T-helper 1 cell (primary cell): ENCODE data around the gene MBNL2.

Source experiments
- DNase-seq, 5 donors: peaks; one replicate each; pipeline ENCODE4 v3.0.0-alpha.2; 2012 to 2020

Gene MBNL2

DNA sequence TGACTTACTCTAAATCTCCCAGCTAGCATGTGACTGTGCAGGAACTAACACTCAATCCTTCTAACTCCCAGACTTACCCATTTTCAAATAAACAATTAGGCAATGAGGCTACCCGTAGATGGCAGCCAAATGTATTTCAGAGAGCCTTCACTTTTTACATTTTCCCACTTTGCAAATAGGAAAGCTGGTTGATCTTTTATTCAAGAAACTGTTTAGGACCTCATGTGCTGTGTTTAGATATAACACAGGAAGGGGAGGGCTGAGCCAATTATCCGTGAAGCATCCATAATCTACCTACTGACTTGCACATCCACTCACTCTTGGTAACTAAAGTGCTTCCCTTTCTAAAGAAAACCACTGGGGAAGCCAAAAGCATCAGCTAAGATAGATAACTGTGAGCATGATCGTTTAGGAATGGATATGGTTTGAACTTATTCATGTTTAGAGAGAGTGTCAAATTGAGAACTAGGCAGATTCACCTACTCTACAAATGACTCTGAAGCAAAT lies 33.4 kb downstream of the MBNL2 start:
- DNase-seq, result no peak

DNA sequence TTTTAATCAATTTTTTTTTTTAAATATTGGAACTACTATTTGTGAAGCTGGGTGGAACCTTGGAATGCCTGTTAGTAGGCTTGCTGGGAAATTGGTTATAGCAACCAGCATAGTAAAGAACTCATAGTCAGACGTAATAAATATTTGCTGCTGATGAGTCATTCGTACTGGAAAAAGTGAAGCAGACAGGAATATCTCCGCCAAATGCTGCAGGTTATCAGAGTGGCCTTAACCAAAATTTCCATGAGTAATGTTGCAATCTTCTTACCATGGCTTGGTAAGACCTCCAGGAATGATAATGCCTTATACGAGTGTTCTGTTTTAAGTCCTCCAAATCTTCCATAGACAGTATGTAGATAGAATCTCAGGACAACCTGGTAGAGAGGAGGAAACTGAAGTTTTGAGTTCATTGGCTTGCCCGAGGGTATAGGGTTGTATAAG lies 34.2 kb downstream of the MBNL2 start:
- DNase-seq, result peak in 1 of 5 donors; percentile 15

DNA sequence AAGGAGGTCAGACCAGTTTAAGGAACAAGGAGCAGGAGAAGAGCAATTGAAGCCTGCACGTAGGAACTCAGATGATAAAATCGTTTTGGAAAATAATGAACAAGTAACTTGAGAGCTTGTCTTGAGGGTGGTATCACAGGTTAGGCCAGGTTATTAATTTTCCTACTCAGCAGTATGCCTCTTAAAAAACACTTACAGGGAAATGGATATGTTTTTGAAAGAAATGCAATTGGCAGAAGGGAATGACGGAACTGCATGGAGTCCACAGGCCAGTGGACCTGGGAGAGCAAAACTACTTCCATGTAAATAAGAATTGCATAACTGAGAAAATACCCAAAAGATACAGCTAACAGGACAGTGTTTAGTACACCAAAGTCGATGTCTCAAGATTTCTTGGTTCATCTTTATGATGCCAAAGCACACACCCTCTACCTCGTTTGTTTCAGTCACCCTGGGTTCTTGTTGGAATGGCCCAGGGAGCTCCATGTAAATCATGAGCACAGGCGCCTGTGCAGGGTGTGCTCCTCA lies 35.2 kb downstream of the MBNL2 start:
- DNase-seq, result no peak

DNA sequence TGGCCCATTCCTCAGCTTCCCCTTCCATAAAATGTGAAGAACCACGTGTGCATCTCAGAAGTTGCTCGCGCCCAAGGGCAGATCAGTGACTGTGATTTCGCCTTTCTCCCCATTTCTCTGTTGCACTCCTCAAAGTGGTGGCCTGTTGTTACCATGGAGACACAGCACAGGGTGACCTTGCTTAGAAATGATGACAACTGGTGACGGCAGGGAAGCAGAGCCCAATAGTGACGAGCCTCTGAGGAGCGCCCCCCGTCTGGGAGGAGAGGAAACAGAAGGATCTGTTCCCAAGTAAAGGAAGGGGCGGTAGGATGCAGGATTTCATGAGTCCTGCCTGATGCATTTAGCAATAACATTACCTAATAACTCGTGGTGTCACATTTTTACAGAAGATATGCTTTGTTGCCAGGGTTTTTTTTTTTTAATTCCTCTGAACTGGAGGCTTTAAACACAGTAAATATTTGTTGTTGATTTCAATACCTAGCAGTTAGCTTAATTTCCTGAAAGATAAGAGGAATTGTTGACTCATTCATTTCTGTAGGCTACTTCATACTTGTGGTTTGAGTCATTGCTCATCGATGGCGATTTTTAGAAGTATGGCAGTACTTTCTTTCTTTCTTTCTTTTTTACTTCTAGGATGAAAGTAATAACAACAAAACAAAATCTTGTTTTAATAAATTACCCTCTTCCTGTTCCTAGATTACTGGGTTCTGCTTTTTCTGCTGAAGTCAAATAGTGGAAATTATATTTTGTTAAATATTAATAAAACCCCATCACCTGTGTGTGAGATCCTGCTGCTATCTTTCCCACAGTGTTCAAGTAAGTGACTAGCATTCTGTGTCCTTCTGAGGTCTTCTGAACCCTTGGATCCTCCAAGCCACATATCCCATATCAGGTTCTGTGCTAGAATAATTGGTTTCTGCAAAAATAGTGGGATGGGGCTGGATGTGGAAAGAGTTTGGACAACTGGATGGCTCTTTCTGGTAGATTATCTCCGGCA lies 36.0 kb downstream of the MBNL2 start:
- peak in 1 of 5 donors; percentile 66 for DNase-seq

DNA sequence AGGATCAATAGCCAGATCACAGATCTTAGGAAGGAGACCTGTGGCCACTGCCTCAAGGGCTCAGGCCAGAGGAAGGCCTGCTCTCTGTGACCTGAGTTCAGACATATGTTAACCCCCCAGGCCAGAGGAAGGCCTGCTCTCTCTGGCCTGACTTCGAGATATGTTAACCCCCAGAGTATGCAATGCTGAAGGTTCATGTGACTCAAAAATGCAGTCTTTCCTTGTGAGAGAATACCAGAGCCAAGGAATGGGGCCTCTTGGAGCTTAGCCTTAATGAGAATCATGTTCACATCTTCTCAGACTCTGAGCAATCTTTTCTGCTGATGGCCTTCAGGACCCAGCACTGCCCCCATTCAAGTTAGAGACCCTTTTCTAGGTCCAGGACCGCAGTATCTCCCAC lies 36.7 kb downstream of the MBNL2 start:
- DNase-seq, result no peak

DNA sequence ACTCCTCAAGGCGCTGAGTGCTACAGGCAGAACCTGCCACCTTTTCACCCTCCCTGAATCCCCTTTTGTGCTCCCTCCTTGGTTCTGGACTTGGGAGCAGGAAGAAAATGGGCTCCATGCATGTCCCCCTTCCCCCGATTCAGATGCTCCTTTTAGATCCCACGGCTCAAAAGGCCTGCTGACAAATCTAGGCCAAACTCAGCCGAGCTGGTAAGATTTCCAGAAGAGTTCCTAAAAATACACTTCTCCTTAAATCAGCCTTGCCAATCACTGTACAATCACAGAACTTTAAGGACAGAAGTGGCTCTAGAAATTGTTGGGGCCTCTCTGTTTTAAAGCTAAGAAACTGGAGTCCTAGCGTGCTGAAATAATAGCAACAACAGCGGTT lies 37.3 kb downstream of the MBNL2 start:
- DNase-seq, result no peak

DNA sequence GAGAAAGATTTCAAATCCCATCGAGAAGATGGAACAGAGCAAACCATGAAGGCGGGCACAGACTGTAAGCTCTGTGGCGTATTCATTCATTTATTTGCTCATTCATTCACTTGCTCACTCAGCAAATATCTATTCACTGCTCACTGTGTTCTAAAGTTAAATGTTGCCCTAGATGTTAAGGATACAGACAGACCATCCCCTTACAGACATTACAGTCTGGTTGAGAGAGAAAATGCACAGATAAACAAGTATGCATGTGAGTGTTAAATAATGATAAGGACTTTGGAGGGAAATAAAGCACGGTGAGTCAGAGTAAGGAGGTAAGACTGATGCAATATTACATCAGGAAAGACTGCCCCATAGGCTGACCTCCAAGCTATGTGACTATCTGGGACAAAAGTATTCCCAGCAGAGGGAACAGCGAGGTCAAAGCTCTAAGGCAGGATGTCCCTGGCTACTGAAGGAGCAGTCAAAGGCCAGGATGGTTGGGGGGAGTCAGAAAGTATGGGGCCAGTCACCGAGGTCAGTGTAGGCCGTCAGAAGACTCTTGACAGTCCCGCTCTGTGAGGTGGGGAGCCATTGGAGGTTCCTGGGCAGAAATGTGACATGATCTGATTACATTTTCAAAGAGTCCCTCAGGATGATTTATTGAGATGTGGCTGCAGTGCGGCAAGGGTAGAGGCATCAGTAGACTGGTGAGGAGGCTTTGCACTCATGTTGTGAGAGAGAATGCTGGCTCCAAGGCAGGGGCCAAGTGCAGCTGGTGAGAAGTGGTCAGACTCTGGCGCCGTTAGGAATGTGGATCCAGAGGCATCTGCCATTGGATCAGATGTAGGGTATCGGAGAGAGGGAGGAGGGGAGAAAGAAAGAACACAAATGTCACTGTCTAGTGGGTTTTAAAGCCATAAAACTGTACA lies 37.9 kb downstream of the MBNL2 start:
- no peak for DNase-seq

DNA sequence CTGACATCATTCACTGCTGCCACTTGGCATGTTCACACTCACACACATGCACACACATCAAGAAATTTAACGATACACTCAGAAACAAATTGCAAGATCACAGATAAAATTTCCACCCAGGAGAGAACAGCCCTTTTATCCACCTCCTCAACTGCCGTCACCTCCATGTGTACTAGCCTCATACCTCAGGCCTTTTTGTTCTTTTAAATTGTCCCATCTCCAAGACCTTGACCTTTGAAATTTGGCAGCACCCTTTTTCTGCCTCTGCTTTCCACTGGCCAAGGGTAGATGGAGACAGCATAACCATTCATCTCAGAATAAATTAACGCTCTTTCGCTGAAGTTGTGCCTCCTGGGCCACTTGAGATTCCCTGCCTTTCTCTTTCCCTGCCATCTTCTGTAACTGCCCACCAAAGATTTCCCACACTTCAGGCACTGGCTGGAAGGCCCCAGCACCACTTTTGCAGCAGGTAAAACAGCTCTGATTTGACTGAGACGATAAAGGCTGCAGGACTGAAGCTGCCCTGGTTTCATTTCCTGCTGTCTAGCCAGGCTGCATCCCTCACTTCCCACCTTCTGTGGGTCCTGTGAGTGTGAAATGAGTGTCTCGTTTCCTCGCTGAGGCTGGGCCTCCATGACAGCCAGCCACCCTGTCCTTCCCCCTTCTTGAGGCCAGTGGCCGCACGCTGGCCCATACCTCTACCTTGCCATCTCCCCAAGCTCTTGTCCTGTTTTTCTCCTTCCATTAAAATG lies 39.3 kb downstream of the MBNL2 start:
- DNase-seq, result peak in 3 of 5 donors; percentile 8 to 58 (median 15)

DNA sequence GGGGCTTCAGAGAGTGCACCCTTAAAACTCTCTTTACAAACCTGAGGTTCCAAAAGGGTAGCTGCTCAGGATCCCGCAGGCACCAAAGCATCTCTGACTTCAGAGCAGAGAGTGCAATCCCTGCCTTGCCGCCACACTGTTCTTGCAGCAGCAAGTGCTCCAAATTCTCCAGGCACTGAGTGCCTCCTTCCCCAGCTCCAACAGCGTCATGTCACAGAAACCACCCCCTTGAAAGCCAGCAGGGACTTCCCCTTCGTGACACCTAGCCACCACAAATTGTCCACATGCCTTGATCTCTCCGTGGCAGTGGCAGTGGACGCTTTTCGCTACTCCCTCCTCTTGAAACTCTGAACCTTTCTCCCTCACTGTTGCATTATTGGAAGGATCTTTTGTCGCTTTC lies 39.9 kb downstream of the MBNL2 start:
- no peak for DNase-seq

DNA sequence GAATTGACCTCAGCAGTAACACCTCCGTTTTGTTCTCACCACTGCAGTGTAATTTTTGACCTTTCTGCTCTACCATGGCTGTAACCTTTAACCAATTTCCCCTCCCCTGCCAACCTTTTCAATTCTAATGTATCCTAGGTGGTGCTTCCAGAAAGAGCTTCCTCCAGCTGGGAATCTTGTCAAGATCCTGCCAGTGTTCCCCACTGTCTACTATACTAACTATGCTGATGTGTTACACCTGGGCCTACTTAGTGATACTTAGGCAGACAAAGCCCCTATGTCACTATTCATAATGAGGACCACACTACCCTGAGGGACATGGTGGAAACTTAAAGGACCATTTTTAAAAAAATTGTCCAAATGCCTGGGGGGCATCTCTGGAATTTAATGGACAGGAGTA lies 41.0 kb downstream of the MBNL2 start:
- DNase-seq, result no peak

DNA sequence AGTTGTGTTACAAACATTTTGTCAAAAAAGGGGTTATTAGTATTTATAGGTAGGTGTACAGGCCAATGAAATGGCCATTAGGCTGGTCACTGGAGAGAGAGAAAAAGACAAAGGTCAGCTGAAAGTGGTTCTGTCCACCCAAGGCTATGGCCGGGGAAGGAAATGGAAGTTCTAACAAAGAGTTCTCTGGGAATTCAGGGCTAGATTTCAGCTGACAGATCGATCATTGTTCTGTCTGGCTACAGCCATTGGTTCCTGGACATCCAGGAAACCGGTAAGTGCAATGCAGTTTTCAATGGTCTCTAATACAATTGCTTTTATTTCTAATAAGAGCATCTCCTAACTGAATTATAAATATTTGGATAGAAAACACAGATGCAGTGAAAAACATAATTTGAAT lies 42.5 kb downstream of the MBNL2 start:
- DNase-seq, result no peak

DNA sequence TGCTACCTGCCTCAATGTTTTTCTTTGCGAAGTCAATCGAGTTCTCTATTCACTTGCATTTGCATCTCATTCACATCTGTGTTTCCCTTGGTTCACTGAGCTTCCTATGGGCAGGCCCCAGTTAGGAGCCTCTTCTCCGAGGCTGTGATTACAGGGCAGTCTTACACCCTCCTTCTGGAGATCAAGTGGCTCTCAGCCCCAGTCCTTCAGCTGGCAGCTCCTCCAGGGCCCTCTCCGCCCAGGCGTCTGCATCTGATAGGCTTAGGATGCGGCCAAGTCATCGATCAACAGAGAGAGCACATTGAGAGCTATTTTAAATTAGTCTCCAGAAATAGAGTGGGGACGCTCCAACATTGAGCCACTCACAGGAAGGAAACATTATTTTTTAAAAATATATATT lies 44.2 kb downstream of the MBNL2 start:
- no peak for DNase-seq

DNA sequence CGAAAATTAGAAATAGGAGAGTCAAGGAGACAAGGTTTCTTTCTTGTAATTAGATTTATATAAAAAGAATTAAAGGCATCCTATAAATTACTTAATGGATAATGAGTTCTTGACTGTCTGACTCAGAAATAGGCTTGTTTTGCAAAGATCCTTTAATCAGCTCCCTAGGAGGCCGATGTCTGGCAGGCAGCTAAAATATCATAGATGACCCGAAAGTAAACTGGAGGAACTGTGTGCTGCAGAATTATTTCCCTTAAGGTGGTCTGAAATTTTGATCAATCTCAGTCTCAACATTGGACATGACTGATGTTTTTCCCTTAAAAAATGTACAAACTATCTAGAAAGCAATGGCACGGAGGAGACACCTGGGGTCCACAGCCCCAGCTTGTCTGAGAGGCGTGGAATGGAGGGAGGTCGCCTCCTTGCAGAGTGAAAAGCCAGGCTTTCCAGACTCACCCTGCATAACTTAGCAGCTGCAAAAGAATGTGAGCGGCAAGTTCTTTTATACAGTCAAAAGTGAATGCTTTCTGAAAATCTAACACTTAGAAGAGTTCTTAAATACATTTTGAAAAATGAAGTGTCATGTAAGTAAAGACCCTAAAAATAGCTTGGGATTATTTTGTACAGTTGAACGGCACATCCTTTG lies 44.8 kb downstream of the MBNL2 start:
- DNase-seq, result no peak

DNA sequence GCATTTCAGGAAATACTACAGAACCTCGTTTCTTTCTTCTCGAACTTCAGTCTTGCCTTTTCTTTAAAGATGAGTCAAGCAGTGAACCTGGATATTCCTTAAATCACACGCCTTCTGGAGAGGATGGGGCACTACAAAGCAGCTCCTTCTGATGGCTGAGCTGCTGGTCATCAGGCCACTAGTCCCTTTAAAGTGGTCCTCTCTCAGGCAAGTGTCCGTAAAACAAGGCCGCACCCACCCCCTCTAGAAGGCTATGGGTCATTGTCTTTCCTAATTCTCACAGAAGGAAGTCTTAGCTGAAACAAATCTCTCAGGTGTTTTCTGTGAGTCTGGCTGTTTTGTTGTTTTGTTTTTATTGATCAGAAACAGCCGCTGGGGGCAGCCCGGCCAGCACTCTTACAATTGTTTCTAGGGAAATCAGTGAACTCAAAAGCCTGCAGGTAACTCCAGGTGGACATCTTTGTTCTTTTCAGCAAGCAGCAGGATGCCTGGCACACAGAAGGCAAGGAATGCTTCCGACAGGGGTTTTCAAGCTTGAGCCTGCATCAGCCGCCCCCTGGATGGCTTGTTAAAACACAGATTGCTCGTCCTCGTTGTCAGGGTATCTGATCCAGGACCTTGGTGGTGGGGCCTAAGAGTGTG lies 45.4 kb downstream of the MBNL2 start:
- DNase-seq, result no peak

DNA sequence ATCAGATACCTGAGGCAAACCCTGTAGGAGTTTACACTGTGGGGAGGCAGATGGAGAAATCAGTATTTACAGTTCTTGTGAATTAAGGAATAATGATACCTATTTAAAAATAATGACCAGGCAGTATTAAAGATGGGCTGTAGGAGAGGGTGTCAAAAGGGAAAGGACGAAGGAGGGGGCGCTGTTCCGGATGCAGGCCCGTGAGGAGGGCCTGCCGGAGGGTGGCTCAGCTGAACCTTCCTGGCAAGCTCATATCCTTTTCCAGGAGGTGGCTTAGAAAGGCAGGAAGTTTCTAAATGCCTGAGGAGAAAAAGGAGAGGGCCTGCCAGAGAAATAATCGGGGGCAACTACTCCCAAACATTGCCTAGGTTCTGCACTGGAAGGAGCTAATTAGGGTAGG lies 46.6 kb downstream of the MBNL2 start:
- no peak for DNase-seq

DNA sequence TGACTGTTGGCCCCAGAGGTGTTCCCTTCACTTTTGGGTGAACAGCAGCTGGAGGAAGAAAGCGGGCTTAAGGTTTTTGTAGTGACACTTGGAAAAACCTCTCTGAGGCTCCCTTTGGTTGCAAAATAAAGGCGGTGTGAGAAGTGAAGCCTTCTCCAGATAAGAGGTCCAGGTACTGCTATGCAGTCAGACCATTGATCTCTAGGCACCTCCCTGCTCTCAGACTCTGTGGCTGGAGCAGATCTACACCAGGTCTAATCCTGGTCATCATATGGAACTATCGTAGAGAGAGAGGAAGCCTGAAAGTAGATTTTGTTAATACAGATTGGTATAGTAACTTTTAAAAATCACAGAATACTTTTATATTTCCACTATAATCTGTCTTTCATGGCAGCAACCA lies 47.5 kb downstream of the MBNL2 start:
- DNase-seq, result no peak

DNA sequence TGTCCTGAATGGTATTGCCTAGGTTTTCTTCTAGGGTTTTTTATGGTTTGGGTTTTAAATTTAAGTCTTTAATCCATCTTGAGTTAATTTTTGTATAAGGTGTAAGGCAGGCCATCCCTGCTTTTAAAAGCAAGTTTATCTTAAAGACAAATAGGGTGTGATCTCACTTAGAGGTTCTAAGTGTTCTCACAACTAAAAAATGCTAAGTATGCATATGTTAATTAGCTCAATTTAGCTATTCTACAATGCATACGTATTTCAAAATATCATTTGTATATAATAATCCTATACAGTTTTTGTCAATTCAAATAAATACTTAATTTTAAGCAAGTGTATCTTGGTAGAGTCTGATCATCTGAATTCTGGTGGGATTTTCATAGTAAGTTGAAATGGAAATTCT lies 50.4 kb downstream of the MBNL2 start:
- no peak for DNase-seq

DNA sequence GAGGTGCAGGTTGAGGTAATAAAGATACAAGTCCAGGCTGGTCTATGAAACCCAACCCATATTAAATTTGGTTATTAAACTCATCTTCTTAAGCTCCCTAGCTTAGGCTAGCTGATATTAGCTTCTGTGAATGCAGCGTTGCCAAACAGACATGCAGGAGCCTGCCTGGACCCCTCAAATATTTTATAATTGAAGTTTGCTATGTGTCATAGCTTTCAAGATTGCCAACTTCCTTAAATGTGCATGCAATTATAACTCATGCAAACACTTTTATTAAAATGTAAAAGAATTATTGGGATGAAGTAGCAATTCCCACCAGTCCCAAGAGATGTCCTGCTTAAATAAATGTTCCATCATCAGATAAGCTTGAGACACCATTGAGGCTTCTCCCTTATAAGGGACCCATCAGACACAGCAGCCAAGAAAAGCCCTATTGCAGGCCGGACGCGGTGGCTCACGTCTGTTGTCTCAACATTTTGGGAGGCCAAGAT lies 51.3 kb downstream of the MBNL2 start:
- DNase-seq, result no peak

DNA sequence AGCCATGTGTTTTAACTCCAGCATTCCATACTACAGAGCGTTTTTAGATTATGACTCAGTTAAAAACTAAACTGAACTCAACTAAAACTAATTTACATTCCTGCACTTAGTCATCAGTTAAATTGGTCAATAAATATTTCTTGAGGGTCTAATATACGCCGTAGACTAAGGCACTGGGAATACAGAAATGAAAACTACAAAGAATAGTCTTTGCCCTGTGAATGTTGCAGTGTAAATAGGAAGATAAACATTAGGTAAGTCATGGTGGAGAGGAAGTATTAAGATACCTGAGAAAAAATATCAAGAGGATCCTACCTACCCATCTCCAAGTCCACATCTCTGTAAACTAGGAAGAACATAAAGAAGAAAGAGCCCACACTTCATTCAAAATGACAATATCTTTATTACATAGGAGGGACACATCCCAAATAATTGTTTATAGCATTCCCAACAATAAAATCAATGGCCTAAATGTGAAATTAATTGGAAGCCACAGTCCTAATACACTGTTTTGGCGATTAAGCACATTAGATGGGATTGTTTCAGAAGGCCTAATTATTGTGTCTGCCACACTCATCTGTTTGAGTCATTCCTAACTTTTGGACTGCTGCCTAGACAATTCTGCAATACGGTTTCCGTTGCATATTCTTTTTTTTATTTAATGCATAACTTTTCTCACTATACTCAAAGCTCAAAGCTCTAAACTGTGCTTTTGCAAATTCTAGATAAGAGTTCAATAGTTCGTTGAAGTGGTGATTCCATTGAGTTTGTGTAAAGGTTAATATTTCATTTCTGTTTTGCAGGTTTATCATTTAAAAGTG lies 52.9 kb downstream of the MBNL2 start:
- DNase-seq, result no peak
